ENCODE results near the gene GADL1.

GADL1 gene

GRCh38 chr3:30894521-30895251 is at the start of gene GADL1:
GADL1 (minus strand) TSS chr3:30894661; CDS start chr3:30894614, 47 bp downstream.
- Histone ChIP-seq H3K36me3 (ENCODE audit: control insufficient read depth in 2 of 2, insufficient read depth in 1 of 2, low read length in 2 of 2) (no peaks in the 10 kb centered on the region), H3K9me3 (ENCODE audit: control insufficient read depth, insufficient read depth, low read depth, low read length) (no peaks in the 10 kb centered on the region), H3K4me3 (ENCODE audit: low read depth, low read length) (peak within 1 kb of the TSS; percentile 56), H3K4me1 (ENCODE audit: control insufficient read depth, insufficient read depth, low read length) (no peaks in the 10 kb centered on the region), H3K27ac (ENCODE audit: extremely low read depth, low read depth, low read length) (no peak within 1 kb of the TSS)
- ChIA-PET CTCF (interaction anchor here (1.0 kb wide), 1 partner anchor 9 kb away, joined by 3 read pairs; no protein-coding TSS in a partner anchor), POLR2A (no interaction called here)
- no peak for TF ChIP-seq ZNF26 (tag by site-specific recombination; IDR thresholded peaks at IDR 0.05)
- TF ChIP-seq REST (tag by site-specific recombination; IDR thresholded peaks at IDR 0.05) = 0 out of 2 replicates have a peak, but pooled peaks have one; percentile 15
- 0 out of 2 replicates have a peak, but pooled peaks have one; percentile 30 for TF ChIP-seq PATZ1 (tag by site-specific recombination; IDR thresholded peaks at IDR 0.05)
- no peak for TF ChIP-seq SCRT2 (tag by site-specific recombination; IDR thresholded peaks at IDR 0.05)
- TF ChIP-seq ZBTB26 (tag by site-specific recombination; optimal IDR thresholded peaks at IDR 0.05) = peak; percentile 69
- no peak for TF ChIP-seq ZNF146 (tag by site-specific recombination; IDR thresholded peaks at IDR 0.05)
- TF ChIP-seq ZSCAN16 (tag by site-specific recombination; IDR thresholded peaks at IDR 0.05) = no peak
- TF ChIP-seq ZSCAN30 (tag by site-specific recombination; IDR thresholded peaks at IDR 0.05) = no peak
- TF ChIP-seq ZNF501 (tag by site-specific recombination; IDR thresholded peaks at IDR 0.05) = no peak
- TF ChIP-seq ZBTB17 (tag by site-specific recombination; IDR thresholded peaks at IDR 0.05) = peak; percentile 47
- TF ChIP-seq FEZF1 (tag by site-specific recombination; IDR thresholded peaks at IDR 0.05) = no peak
- TF ChIP-seq GLIS1 (tag by site-specific recombination; IDR thresholded peaks at IDR 0.05) = peak; percentile 74
- TF ChIP-seq ZSCAN5A (tag by site-specific recombination; IDR thresholded peaks at IDR 0.05) = no peak
- TF ChIP-seq ZBTB48 (tag by site-specific recombination; IDR thresholded peaks at IDR 0.05) = no peak
- TF ChIP-seq CTCF (tag by site-specific recombination; IDR thresholded peaks at IDR 0.05) = peak; percentile 54
- no peak for TF ChIP-seq ZNF157 (tag by site-specific recombination; IDR thresholded peaks at IDR 0.05)
- no peak for TF ChIP-seq ZNF423 (tag by site-specific recombination; IDR thresholded peaks at IDR 0.05)
- TF ChIP-seq GLIS2 (tag by site-specific recombination; IDR thresholded peaks at IDR 0.05) = peak; percentile 51; the same call in 1 of the 2 replicates
- no peak for TF ChIP-seq HIC1 (tag by site-specific recombination; IDR thresholded peaks at IDR 0.05)
